AG10803 (cell line): ENCODE measurements around the gene FRMD4B.

Experiments
- DNase-seq: peaks from one replicate; pipeline ENCODE4 v3.0.0; 2010; ENCODE audit warnings: low read depth
- H3K4me3 ChIP-seq: 2 replicates; pipeline ENCODE4 v1.5.1; 2011; ENCODE audit warnings: mild to moderate bottlenecking, low read length, control low read depth
- CTCF ChIP-seq: conservative IDR thresholded peaks from 2 replicates; pipeline ENCODE4 v1.5.1; 2011; ENCODE audit warnings: mild to moderate bottlenecking, low read length, control low read depth, inconsistent platforms

The FRMD4B gene

GRCh38 chr3:69390771-69391170 lies 4.9 kb upstream of the FRMD4B start:
- TF ChIP-seq CTCF = no peak

GRCh38 chr3:69389520-69390248 lies 3.8 kb upstream of the FRMD4B start:
- TF ChIP-seq CTCF = no peak
- no peak overlapping the region for H3K4me3 ChIP-seq
- DNase-seq = no peak

More at GRCh38 chr3:69390771-69391170, 4.9 kb upstream of the FRMD4B start:
- DNase-seq = no peak
- H3K4me3 ChIP-seq = no peak overlapping the region

- TF ChIP-seq CTCF = no peak
- no peak for DNase-seq
- H3K4me3 ChIP-seq = no peak overlapping the region
Observed at GRCh38 chr3:69388241-69388640, 2.4 kb upstream of the FRMD4B start.

- DNase-seq = no peak
- no peak overlapping the region; the same call in 1 of the 2 replicates for H3K4me3 ChIP-seq
- no peak for TF ChIP-seq CTCF
Observed at GRCh38 chr3:69386556-69387385, 883 bp upstream of the FRMD4B start.

GRCh38 chr3:69385123-69385722 lies 665 bp downstream of the FRMD4B start:
- DNase-seq = no peak
- no peak overlapping the region for H3K4me3 ChIP-seq
- TF ChIP-seq CTCF = no peak

- TF ChIP-seq CTCF = no peak
- no peak for DNase-seq
- no peak overlapping the region for H3K4me3 ChIP-seq
Observed at GRCh38 chr3:69384326-69384725, 1.6 kb downstream of the FRMD4B start.
